ENCODE measurements around the gene WDR83. TPM values are rescaled to one million over a fixed set of nuclear protein-coding genes. Genes with fewer than 3 reads are reported as not detected.
A peak's percentile ranks its signal among the peaks of the same experiment; 100 is the strongest.

WDR83 gene
- total and polyA plus RNA-seq, 10 of the 15 experiments (the other 5 are each of a cell fraction or from before 2014, with no cell fraction given): 0.58 to 17.7 (median 10.8) TPM

DNA sequence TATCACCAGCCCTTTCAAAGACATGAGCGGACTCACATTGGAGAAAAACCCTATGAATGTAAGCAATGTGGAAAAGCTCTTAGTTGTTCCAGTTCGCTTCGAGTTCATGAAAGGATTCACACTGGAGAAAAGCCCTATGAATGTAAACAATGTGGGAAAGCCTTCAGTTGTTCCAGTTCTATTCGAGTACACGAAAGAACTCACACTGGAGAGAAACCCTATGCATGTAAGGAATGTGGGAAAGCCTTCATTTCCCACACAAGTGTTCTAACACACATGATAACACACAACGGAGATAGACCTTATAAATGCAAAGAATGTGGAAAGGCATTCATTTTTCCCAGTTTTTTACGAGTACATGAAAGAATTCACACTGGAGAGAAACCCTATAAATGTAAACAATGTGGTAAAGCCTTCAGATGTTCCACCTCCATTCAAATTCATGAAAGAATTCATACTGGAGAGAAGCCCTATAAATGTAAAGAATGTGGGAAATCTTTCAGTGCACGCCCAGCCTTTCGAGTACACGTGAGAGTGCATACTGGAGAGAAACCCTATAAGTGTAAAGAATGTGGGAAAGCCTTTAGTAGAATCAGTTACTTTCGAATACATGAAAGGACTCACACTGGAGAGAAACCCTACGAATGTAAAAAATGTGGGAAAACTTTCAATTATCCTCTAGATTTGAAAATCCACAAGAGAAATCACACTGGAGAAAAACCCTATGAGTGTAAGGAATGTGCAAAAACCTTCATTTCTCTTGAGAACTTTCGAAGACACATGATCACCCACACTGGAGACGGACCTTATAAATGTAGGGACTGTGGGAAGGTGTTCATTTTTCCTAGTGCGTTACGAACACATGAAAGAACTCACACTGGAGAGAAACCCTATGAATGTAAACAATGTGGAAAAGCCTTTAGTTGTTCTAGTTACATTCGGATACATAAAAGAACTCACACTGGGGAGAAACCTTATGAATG, 38.3 kb upstream of the WDR83 start (continued):
- TF ChIP-seq WRNIP1 (IDR thresholded peaks at IDR 0.05; ENCODE audit: borderline replicate concordance, low read depth, low read length): no peak

DNA sequence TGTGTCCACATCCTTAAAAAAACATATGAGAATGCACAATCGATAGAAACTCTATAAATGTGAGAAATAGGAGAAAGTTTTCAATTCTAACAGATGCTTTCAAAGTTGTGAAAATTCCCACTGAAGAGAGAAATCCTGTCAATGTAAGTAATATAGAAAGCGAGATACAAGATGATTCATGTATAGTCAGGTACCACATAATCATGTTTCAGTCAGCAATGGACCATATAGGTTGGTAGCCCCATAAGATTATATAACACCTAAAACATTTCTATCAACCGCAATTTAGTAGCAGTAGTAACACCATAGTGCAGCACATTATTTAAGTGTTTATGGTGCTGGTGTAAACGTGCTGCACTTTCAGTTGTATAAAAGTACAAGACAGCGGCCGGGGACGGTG, 37.4 kb upstream of the WDR83 start:
- Histone ChIP-seq H3K27ac (ENCODE audit: control insufficient read depth, insufficient read depth) (no peak overlapping the region), H2AFZ (ENCODE audit: control insufficient read depth, low read depth, low read length) (no peak overlapping the region), H4K20me1 (ENCODE audit: control insufficient read depth, insufficient read depth) (no peaks in the 10 kb centered on the region), H3K4me1 (ENCODE audit: control insufficient read depth, insufficient read depth, low read length) (no peaks in the 10 kb centered on the region), H3K27me3 (replicated peaks in 1 of 2; ENCODE audit: control insufficient read depth in 2 of 2, insufficient read depth in 2 of 2, low read length in 1 of 2) (no peaks in the 10 kb centered on the region), H3K79me2 (ENCODE audit: control insufficient read depth, insufficient read depth, low read length) (no peaks in the 10 kb centered on the region), H3K4me2 (ENCODE audit: control insufficient read depth, insufficient read depth) (no peak overlapping the region), H3K9me3 (replicated peaks; ENCODE audit: control insufficient read depth, insufficient read depth, low read length) (peaks cover 38% of the 10 kb centered on the region), H3K9ac (ENCODE audit: control insufficient read depth, insufficient read depth, low read length) (no peak overlapping the region), H3K36me3 (ENCODE audit: control insufficient read depth in 2 of 2, insufficient read depth in 2 of 2, low read length in 1 of 2) (peaks cover 10 to 33% of the 10 kb centered on the region in 2 experiments), H3K4me3 (no peak overlapping the region)
- BruUV-seq (replicated peaks): TSS peak; percentile 61
- intact Hi-C loops (cut with micrococcal nuclease; ENCODE audit: unreplicated experiment): no loop called here
- TF ChIP-seq STAT1 (conservative IDR thresholded peaks at IDR 0.05) (no peak), CHD2 (IDR thresholded peaks at IDR 0.05; ENCODE audit: borderline replicate concordance, low read depth, low read length) (no peak), GATAD2B (conservative IDR thresholded peaks at IDR 0.05; ENCODE audit: low read depth) (no peak), PML (IDR thresholded peaks at IDR 0.05; ENCODE audit: low read length) (no peak)
- TF ChIP-seq, protein P1, sequence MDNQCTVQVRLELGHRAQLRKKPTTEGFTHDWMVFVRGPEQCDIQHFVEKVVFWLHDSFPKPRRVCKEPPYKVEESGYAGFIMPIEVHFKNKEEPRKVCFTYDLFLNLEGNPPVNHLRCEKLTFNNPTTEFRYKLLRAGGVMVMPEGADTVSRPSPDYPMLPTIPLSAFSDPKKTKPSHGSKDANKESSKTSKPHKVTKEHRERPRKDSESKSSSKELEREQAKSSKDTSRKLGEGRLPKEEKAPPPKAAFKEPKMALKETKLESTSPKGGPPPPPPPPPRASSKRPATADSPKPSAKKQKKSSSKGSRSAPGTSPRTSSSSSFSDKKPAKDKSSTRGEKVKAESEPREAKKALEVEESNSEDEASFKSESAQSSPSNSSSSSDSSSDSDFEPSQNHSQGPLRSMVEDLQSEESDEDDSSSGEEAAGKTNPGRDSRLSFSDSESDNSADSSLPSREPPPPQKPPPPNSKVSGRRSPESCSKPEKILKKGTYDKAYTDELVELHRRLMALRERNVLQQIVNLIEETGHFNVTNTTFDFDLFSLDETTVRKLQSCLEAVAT (IDR thresholded peaks at IDR 0.05): no peak
- TF ChIP-seq, protein P2, sequence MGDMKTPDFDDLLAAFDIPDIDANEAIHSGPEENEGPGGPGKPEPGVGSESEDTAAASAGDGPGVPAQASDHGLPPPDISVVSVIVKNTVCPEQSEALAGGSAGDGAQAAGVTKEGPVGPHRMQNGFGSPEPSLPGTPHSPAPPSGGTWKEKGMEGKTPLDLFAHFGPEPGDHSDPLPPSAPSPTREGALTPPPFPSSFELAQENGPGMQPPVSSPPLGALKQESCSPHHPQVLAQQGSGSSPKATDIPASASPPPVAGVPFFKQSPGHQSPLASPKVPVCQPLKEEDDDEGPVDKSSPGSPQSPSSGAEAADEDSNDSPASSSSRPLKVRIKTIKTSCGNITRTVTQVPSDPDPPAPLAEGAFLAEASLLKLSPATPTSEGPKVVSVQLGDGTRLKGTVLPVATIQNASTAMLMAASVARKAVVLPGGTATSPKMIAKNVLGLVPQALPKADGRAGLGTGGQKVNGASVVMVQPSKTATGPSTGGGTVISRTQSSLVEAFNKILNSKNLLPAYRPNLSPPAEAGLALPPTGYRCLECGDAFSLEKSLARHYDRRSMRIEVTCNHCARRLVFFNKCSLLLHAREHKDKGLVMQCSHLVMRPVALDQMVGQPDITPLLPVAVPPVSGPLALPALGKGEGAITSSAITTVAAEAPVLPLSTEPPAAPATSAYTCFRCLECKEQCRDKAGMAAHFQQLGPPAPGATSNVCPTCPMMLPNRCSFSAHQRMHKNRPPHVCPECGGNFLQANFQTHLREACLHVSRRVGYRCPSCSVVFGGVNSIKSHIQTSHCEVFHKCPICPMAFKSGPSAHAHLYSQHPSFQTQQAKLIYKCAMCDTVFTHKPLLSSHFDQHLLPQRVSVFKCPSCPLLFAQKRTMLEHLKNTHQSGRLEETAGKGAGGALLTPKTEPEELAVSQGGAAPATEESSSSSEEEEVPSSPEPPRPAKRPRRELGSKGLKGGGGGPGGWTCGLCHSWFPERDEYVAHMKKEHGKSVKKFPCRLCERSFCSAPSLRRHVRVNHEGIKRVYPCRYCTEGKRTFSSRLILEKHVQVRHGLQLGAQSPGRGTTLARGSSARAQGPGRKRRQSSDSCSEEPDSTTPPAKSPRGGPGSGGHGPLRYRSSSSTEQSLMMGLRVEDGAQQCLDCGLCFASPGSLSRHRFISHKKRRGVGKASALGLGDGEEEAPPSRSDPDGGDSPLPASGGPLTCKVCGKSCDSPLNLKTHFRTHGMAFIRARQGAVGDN (IDR thresholded peaks at IDR 0.05): no peak
- in situ Hi-C loops (cut with MboI): no loop called here
- ATAC-seq (no peak), DNase-seq (ENCODE audit: low read depth, low spot score) (no peak), FAIRE-seq (no peak)
- 96% methylated on average over 7 of the region's 7 CpGs for WGBS (ENCODE audit: insufficient coverage, insufficient replicate concordance, low lambda C conversion rate, missing lambda C conversion rate)
- POLR2A ChIA-PET: no interaction called here
- RAD21 ChIA-PET (ENCODE audit: unreplicated experiment): no interaction called here
- SMC1A ChIA-PET (ENCODE audit: uncharacterized antibody, unreplicated experiment): no interaction called here
- CTCF ChIA-PET: no interaction called here
